HG03108 (cell line): Measurements from ENCODE around the gene TSKU.

Experiments used
- ATAC-seq: cut with Tn5 transposase; IDR thresholded peaks from one replicate; pipeline ENCODE4 v1.9.1; 2021; ENCODE audit warnings: moderate library complexity; ENCODE audit not compliant: unreplicated experiment

TSKU gene

DNA sequence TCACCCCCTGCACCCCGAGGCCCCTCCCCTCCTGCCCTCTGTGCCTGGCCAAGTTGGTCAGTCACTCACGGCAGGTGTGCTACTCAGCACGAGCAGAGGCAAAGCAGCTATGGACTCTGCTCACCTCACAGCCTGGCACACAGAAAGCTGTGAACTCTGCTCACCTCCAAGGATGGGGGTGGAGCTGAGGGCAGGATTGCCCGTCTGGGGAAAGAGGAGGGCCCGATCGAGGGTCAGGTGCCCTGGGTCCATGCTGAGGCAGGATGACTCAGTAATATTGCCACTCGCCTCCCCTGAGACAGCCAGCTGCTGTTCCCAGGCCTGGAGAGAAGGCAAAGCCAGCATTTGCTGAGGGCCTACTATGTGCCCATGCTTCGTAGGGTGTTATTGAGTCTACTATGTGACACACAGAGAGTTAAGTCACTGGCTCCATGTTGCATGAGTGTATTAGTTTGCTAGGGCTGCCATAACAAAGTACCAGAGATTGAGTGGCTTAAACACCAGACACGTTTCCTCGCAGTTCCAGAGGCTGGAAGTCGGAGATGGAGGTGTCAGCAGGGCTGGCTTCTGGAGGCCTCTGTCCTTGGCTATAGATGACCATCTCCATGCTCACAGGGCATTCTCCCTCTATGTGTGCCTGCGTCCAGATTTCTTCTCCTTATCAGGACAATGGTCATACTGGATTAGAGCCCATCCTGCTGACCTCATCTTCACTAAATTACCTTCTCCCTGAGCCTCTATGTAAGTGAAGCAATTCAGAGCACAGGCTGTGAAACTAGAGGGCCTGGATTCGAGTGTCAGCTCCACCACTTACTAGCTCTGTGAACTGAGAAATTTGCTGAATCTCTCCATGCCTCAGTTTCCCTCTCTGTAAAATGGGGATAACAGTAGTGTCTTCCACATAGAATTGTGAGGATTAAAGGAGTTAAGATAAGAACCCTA, 13.2 kb upstream of the TSKU start:
- ATAC-seq = no peak

GRCh38 chr11:76770642-76771445, 12.3 kb upstream of the TSKU start:
- no peak for ATAC-seq

DNA sequence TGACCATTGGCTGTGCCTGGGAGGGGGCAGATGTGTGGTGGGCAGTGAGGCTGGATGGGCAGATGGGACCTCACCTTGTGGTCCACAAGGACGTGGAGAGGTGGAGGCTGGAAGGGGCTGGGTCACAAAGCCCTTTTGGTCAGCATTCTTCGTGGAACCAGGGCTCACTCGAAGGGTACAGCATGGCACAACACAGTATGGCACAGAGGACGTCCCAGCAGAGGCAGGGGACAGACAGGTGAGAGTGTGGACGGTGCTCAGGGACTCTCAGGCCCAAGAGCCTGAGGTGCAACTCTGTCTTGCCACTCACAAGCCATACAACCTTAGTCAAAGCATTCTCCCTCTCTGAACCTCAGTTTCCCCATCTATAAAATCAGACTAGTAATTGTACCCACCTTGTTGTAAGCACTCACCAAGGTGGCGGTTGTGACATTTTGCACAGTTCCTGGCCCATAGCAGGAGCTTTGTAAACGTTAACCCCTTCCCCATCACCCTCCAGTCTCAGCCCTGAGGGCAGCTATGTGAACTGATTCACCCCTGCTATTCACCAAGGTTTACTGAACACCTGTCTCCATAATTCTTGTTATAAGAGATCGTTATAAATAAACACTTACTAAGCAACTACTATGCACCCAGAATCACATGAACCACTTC, 11.6 kb upstream of the TSKU start:
- no peak for ATAC-seq

- ATAC-seq = no peak
Observed at GRCh38 chr11:76772100-76772782, 10.9 kb upstream of the TSKU start.

DNA sequence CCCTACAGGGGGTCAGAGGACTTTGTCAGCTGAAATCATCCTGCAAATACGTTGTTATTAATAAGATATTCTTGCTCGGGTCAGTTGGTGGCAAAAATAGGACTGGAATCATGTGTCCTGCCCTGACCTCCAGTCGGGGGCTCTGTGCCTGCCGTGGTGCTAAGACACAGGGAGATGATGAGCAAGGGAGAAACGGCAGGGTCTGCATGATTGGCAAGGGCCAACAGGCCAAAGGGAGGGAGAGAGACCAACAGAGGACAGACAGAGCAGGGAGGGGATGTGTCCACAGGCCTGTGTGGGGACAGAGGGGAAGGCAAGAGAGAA, 10.4 kb upstream of the TSKU start:
- no peak for ATAC-seq

DNA sequence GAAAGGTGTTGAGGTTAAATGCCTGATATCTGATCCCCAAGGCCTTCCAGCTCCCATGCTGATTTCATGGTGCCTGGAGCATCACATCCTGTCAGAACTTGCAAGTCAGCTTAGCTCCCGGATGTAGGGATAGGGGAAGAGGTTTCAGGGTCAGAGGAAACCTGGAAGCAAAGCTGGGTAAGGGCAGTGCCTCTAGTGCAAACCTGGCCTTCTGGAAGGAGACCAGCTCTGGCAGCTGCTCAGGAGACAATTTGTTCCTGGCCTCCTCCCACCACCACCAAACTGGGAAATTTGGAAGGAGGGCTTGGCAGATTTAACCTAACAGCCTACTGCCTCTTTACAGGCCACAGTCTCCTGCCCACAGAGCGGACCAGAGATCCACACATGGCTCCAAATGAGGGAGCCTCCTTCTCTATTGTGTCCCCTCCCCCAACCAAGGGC, 9.2 kb upstream of the TSKU start:
- no peak for ATAC-seq

DNA sequence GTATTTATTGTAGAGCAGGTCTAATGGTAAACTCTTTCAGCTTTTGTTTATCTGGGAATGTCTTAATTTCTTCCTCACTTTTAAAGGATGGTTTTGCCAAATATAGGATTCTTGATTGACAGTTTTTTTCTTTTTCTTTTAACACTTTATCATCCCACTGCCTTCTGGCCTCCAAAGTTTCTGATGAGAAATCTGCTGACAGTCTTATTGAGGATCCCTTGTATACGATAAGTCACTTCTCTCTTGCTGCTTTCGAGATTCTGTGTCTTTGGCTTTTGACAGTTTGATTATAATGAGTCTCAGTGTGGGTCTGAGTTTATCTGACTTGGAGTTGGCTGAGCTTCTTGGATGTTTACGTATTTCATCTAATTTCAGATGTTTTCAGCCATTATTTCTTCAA, 6.7 kb upstream of the TSKU start:
- no peak for ATAC-seq

DNA sequence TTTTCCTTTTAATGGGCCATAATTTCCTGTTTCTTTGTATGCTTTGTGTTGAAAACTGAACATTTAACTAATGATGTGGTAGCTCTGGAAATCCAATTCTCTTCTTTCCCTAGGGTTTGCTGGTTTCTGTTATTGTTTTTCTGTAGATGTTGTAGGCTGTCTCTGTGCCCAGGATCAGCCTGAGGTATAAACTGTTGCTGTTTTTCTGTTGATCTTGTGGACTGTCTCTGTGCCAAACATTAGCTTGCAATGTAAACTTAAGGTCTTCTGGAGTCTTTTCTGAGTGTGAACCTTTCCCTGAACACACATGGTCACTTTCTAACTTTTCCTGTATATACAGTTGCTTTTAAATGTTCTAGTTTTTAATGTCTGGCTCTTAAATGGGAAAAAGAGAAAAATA, 5.9 kb upstream of the TSKU start:
- ATAC-seq = no peak

GRCh38 chr11:76777876-76778275, 5.3 kb upstream of the TSKU start:
- ATAC-seq = no peak

GRCh38 chr11:76778874-76779273, 4.3 kb upstream of the TSKU start:
- no peak for ATAC-seq

GRCh38 chr11:76781046-76781801, 1.9 kb upstream of the TSKU start:
- no peak for ATAC-seq

- no peak for ATAC-seq
Observed at GRCh38 chr11:76781807-76782530, 1.2 kb upstream of the TSKU start.

DNA sequence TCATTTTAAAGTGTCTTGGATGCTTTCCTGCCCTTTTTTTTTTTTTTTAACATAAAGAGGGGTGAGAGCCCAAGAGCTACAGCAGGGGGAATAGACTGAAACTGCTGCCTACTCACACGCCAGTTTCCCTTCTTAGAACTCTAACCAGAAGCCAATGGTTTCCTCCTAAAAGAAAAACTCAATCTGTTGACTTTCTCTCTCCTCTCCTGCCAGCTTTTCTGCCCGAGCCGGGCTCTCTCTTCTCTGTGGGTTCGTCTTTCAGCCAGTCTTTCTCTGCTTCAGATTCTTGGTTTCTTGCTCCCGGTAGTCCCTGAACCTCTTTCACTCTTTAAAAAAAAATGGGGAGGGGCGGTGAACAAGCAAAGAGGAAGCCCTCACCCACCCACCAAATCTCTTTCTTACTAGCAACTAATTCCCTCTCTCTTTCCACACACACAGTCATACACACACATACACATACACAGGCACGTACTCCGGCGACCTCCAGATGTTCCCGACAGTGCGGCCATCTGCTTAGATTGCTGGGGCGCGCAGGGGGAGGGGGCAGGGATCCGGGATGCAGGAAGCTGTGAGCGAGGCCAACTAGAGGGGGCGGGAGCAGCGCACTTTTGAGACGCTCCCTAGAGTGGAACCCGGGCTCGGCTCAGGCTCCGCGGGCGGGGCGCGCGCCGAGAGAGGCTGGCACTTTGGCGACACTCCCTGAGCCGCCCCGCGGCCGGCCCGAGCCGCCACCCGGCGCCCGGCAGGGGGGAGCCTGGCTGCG, 444 bp upstream of the TSKU start:
- no peak for ATAC-seq

DNA sequence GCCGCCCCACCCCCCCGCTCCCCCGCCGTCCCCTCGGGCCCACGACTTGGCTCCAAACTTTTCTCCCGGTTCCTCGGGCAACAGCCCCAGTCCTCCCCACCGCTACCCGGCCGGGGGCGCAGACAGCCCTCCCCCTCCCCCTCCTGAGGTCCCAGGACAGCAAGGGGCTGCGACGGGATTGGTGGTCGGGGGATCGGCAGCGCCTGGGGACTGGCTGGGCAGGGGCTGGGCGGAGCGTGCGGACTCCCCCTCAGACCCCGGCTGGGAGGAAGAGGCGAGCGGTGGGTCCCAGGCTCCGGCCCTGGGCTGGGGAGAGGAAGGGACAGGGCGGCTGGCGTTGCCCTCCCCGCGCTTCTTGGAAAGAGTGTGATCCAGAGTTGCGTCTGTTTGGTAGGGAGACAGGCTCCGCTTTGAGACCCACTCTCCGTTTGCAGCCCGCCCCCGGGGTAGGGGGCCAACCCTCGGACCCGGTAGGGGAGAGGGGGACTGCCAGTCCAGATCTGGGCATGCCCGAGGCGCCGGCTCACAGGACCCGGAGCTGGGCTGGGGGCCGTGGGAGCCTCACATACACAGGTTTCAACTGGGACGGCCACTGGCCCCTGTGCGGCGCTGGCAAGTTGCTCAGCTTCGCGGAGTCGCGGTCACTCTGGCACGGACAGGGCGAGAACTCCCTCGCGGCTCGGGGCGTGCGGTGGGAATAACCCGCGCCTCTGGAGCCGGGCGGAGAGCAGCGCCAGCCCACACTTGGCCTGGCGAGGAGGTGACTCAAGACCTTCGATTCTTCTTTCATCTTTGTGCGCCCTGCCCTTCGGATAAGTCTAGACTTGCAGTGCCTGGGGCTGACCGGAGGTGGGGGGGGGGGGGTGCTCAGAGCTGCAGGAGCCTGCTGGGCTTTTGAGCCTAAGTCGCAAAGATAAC, 999 bp downstream of the TSKU start:
- ATAC-seq = no peak

- no peak for ATAC-seq
Observed at GRCh38 chr11:76785513-76785912, 2.4 kb downstream of the TSKU start.

GRCh38 chr11:76786016-76786415, 2.9 kb downstream of the TSKU start:
- ATAC-seq = no peak

GRCh38 chr11:76786441-76787014, 3.4 kb downstream of the TSKU start:
- no peak for ATAC-seq

- ATAC-seq = no peak
Observed at GRCh38 chr11:76787271-76787670, 4.1 kb downstream of the TSKU start.
